WI38 (cell line): ENCODE data around the gene NKX1-2.

Experiments
- H3K4me3 ChIP-seq: 2 replicates; pipeline ENCODE4 v1.5.1; 2011; ENCODE audit warnings: low read depth, mild to moderate bottlenecking, control low read depth, low read length
- CTCF ChIP-seq: IDR thresholded peaks from 2 replicates; pipeline ENCODE4 v1.5.1; 2012; ENCODE audit warnings: low read depth, mild to moderate bottlenecking, control low read depth, low read length

Gene NKX1-2

GRCh38 chr10:124474514-124475070 lies 24.8 kb upstream of the NKX1-2 start:
- TF ChIP-seq CTCF = no peak
- H3K4me3 ChIP-seq = no peak overlapping the region

GRCh38 chr10:124473070-124473469 lies 23.2 kb upstream of the NKX1-2 start:
- TF ChIP-seq CTCF = no peak
- no peak overlapping the region for H3K4me3 ChIP-seq

GRCh38 chr10:124472071-124472470 lies 22.2 kb upstream of the NKX1-2 start:
- no peak for TF ChIP-seq CTCF
- no peak overlapping the region for H3K4me3 ChIP-seq

- no peak overlapping the region for H3K4me3 ChIP-seq
- TF ChIP-seq CTCF = no peak
These were observed 21.0 kb upstream of the NKX1-2 start for GRCh38 chr10:124470544-124471434.

- TF ChIP-seq CTCF = no peak
- no peak overlapping the region for H3K4me3 ChIP-seq
These were observed 20.2 kb upstream of the NKX1-2 start for GRCh38 chr10:124469956-124470484.

- TF ChIP-seq CTCF = no peak
- H3K4me3 ChIP-seq = no peak overlapping the region
These were observed 18.8 kb upstream of the NKX1-2 start for GRCh38 chr10:124468624-124469023.

GRCh38 chr10:124467165-124467564 lies 17.3 kb upstream of the NKX1-2 start:
- no peak overlapping the region for H3K4me3 ChIP-seq

More at GRCh38 chr10:124467165-124467564, 17.3 kb upstream of the NKX1-2 start:
- TF ChIP-seq CTCF = no peak
